HG03066 (cell line): ENCODE results near the gene PCDH11X.
"Not testable (repeated sequence)": the region's sequence is repeated elsewhere in the genome, so short reads cannot be mapped to it uniquely, and the experiment has no call there.

Experiments
- ATAC-seq: cut with Tn5 transposase; IDR thresholded peaks from one replicate; pipeline ENCODE4 v1.9.1; 2021; ENCODE audit warnings: low read depth; ENCODE audit not compliant: unreplicated experiment

The PCDH11X gene, protein sequence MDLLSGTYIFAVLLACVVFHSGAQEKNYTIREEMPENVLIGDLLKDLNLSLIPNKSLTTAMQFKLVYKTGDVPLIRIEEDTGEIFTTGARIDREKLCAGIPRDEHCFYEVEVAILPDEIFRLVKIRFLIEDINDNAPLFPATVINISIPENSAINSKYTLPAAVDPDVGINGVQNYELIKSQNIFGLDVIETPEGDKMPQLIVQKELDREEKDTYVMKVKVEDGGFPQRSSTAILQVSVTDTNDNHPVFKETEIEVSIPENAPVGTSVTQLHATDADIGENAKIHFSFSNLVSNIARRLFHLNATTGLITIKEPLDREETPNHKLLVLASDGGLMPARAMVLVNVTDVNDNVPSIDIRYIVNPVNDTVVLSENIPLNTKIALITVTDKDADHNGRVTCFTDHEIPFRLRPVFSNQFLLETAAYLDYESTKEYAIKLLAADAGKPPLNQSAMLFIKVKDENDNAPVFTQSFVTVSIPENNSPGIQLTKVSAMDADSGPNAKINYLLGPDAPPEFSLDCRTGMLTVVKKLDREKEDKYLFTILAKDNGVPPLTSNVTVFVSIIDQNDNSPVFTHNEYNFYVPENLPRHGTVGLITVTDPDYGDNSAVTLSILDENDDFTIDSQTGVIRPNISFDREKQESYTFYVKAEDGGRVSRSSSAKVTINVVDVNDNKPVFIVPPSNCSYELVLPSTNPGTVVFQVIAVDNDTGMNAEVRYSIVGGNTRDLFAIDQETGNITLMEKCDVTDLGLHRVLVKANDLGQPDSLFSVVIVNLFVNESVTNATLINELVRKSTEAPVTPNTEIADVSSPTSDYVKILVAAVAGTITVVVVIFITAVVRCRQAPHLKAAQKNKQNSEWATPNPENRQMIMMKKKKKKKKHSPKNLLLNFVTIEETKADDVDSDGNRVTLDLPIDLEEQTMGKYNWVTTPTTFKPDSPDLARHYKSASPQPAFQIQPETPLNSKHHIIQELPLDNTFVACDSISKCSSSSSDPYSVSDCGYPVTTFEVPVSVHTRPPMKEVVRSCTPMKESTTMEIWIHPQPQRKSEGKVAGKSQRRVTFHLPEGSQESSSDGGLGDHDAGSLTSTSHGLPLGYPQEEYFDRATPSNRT (N-terminal part only)

DNA sequence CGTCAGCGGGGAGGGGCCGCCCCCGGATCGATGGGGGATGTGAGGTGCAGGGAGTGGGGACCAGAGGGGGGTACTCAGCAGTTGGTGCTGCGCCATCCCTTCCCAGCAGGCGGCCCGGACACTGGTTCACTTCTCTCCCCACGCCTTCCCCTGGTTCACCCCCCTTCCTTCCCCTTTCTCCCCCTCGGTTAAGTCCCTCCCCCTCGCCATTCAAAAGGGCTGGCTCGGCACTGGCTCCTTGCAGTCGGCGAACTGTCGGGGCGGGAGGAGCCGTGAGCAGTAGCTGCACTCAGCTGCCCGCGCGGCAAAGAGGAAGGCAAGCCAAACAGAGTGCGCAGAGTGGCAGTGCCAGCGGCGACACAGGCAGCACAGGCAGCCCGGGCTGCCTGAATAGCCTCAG is at the start of gene PCDH11X:
Gene PCDH11X, plus strand, starts transcription at position 241 of the 400 bp plus-strand sequence. CDS start 56,130 bp downstream, outside the sequence.
- not testable (repeated sequence) for ATAC-seq

DNA sequence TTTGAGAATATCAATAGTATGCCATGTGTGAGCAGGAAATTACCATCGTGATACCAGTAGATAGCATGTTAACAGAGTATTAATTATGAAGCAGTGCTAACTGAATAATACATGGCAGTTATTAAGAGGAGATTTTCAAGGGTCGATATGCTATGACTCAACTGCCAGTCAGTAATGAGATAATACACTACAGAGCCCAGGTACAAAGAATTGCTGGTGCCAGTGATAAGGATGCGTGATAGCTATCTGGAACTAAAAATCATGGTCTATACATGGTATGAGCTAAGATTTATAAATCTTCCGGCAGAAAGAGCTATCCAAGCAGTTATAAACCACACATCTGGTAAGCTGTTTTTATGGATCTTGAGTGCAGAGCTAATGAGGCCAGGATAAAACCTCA is 31.7 kb upstream of the PCDH11X start:
- not testable (repeated sequence) for ATAC-seq

DNA sequence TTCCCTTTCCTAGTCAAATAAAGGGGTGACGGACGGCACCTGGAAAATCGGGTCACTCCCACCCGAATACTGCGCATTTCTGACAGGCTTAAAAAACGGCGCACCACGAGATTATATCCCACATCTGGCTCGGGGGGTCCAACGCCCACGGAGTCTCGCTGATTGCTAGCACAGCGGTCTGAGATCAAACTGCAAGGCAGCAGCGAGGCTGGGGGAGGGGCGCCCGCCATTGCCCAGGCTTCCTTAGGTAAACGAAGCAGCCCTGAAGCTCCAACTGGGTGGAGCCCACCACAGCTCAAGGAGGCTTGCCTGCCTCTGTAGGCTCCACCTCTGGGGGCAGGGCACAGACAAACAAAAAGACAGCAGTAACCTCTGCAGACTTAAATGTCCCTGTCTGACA is 26.2 kb upstream of the PCDH11X start:
- not testable (repeated sequence) for ATAC-seq

DNA sequence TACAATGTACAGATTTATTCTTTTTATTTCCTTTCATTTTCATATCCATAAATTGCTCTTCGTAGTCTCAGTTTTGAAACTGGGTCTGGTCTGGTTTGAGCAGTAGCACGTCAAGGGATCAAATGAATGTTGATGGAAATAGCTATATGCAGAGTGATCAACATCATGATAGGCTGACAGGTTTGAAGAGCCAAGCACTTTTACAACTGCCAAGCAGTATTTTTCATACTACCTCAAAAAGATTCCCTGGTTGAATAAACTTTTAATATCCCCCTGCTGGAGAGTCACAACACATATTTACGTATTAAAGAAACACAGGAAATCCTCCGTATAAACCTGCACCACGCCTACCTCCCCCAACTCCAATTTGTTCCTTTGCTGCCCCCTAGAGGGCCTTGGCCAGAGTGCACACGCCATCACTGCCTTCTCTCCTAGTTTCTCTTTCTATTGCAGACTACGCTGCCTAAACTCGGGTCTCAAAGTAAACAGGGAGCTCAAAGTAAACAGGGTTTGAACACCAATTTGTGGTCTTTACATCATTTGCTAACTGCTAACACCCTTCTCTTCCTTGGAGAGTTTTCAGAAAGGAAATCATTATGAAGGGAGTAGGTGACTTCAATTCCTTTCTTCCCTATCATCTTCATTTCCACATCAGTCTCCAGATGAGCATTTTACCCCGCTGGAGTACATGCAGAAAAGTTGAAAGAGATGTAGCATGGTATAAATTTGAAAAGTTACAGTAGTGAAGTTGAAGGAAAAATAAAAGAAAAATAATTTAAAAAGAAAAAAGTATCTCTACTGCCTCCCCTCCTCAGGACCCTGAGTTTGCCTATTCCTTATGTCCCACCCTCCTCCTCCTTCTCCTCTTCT is 8.3 kb upstream of the PCDH11X start:
- ATAC-seq: peak; percentile 100

DNA sequence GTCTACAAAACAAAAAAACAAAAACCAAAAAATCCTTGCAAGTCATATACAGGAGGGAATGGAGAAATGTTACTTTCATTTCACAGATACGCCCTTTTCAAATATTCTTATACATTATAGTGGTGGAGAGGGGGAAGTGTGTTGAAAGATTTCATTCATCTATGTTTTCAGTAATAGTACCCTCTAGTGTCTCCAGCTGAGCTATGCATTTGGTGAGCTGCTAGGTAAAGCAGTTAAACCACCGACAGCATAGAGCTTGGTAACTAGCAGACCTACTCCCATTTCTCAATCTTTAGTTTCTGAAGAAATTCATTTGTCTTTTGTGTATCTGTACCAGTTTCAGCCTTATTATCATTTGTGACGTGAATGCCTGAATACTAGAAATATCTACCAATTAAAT is 5.2 kb upstream of the PCDH11X start:
- not testable (repeated sequence) for ATAC-seq

DNA sequence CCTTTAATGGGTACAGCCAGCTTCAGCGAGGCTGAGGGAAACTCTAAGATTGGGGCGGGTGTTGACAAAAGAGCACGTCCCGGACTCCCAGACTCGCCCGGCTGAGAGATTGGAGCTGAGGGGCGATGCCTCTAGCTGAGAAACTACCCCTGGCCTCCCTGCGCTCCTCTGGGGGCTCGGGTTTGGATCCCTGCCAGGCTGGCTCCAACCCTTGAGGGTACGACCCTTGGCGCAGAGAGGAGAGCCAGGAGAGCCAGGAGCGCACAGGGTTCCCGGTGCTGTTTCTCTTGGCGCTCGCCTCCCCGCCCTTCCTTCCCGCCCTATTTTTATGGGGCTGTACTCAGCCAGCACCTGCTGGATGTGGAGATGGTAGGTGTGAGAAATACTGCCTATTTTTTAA is 833 bp downstream of the PCDH11X start:
- not testable (repeated sequence) for ATAC-seq

DNA sequence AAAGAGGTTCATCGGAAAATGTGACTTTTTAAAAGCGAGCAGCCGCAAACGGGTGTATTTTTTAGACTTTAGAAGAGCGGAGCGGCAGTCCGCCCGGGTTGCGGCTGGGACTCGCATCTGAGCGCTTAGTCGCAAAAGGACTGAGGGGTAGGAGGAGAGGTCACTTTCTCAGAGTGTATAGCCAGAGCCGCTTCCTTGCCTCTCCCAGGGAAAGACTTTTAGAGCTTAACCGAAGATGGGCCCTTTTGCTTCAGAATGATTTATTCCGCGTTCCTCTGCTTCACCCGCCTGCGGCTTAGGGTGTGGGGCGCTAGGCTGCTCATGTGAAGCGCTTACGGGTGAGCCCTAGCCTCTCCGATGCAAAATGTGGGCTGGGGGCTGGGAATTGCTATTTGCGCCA is 1.5 kb downstream of the PCDH11X start:
- not testable (repeated sequence) for ATAC-seq

DNA sequence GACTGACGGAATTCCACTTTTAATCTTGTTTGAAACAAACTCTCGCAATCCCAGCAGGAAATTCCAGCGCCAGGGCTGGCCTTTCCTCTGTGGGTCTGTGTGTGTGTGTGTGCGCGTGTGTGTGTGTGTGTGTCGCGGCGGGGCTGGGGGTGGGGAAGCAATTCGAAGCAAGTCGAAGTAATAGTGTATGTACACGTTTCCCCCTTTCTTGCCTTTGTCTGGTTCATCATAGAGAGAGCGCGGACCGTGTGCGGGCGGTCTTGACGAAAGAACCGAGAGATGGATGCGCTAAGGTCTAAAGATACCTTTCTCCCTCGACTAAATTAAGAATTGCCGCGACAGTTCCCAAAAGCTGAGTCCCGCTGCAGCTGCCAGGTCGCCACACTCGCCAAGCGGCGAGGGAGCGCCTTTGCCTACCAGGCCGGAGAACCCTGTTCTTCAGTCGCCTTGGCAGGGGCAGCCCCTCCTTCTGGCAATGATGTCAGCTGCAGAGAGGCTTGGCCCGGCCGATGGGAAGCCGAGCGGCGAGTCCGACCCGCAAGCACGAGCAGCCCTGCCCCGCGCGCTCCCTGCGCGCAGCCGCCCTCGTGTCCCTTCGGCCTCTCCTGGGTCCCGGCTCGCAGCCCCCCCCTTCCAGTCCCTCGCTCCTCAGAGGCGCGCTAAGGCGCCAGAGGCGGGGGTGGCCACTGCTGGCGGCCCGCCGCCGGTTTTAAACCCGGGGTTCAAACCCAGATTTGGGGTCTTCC is 2.6 kb downstream of the PCDH11X start:
- not testable (repeated sequence) for ATAC-seq

DNA sequence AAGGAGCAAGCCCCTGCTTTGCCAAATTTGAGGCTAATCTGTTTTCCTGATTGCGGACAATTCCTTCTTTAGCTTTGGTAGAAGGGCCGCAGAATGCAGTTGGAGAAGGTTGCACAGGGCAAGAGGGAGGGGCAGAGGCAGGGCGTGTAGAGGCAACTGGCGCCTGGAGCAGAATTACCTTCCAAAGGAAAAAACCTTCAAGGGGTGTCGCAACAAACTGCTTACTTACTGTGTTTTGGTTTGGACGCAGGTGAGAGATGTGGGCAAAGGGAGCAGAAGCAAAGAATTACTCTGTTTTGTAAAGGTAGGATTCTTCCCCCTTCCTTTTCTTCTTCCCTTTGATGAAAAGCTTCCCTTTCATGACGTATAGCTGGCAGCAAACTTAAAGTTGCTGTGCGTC is 3.6 kb downstream of the PCDH11X start:
- ATAC-seq: not testable (repeated sequence)

DNA sequence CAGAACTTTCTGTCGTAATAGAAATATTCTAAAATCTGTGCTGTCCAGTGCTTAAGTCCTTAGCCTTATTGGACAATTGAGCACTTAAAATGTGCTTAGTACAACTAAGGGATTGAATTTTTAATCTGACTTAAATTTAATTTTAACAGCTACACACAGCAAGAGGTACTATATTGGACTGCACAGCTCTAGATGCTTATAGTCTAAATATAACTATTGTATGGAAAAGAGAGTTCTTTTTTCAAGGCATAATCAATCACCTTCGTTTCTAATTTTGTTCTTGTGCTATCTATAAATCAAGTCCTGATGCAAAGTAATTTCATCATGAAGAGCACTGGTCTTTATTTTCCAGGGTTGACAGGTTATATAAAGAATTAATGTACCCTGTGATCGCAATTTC is 38.4 kb downstream of the PCDH11X start:
- ATAC-seq: not testable (repeated sequence)

DNA sequence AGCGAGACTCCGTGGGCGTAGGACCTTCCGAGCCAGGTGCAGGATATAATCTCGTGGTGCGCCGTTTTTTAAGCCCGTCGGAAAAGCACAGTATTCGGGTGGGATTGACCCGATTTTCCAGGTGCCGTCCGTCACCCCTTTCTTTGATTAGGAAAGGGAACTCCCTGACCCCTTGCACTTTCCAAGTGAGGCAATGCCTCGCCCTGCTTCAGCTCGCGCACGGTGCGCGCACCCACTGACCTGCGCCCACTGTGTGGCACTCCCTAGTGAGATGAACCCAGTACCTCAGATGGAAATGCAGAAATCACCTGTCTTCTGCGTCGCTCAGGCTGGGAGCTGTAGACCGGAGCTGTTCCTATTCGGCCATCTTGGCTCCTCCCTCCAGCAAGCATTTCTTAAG is 46.1 kb downstream of the PCDH11X start:
- not testable (repeated sequence) for ATAC-seq
